NCI-H187 (cell line): ENCODE results near the gene INPPL1.

Experiments
- DNase-seq, 2 experiments: peaks; one replicate each; lab custom pipeline; 2025; lab: John Stamatoyannopoulos, UW

INPPL1 gene

GRCh38 chr11:72280726-72281315, 56.3 kb downstream of the INPPL1 start:
- DNase-seq, result no peak

- DNase-seq, result no peak
Measured at GRCh38 chr11:72283947-72284346, 59.4 kb downstream of the INPPL1 start.

GRCh38 chr11:72287293-72287692, 62.7 kb downstream of the INPPL1 start:
- no peak for DNase-seq
